ENCODE measurements around the gene STK4.
"Not testable (repeated sequence)": the region's sequence is repeated elsewhere in the genome, so short reads cannot be mapped to it uniquely, and the experiment has no call there.

STK4 gene

DNA sequence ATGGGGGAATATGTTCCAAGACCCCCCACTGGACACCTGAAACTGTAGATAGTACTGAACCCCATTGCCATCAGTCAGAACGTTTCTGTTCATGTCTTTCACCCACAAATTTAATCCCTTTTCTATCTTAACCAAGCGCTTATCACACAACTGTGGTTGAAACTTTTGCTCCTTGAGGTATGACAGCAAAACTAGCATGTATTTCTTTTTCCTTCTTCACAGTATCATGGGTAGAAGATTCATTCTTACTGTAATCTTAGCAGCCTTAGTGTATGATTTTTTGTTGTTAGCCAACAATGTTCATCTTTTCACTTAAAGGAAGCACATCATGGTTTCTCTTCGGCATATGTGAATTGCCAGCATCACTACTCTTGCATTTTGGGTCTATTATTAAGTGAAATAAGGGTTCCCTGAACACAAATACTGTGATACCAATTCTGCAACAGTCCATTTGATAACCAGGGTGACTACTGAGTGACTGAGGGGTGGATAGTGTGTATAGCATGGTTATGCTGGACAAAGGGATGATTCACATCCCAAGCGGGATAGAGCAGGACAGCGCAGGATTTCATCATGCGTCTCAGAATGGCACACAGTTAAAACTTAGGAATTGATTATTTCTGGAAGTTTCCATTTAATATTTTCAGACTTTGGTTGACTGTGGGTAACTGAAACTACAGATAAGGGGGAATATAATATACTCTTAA is 92.9 kb downstream of the STK4 start:
- no peak for DNase-seq

DNA sequence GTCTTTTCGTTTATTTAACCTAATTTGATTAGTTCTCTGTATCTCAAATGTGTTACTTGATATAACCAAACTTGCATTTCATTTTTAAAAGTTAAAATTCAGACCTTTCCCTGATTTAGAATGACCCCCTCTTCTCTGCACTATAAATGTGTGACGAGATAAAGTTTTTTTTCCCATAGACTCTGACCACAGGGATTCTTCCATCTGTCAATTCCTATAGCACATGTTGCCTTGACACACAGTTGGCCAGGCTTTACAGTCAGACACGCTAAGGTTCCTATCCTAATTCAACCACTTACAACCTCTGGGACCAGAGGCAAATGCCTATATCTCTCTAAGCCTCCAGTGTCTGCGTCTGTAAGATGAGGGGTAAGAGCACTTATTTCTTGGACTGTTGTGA is 94.0 kb downstream of the STK4 start:
- DNase-seq: no peak

DNA sequence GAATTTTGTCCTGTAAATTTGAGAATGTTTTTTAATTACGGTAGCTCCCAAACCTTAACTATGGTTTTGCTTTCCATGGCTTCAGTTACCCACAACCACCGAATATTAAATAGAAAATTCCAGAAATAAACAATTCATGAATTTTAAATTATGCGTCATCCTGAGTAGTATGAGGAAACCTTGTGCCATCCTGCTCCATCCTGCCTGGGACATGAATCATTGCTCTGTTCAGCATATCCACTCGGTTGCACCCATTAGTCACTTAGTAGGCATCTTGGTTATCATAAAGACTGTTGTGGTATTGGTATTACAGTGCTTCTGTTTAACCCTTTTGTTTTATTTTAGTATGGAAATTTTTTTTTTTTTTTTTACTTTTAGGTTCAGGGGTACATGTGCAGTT is 94.9 kb downstream of the STK4 start:
- DNase-seq: no peak

DNA sequence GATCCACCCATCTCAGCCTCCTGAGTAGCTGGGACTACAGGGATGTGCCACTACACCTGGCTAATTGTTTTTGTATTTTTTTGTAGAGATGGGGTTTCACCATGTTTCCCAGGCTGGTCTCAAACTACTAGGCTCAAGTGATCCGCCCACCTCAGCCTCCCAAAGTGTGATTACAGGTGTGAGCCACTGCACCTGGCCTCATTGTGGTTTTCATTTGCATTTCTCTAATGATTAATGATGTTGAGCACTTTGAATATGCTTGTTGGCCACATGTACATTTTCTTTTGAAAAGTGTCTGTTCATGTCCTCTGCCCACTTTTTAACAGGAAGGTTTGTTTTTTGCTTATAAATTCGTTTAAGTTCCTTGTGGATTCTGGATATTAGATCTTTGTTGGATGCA is 96.8 kb downstream of the STK4 start:
- DNase-seq: not testable (repeated sequence)

DNA sequence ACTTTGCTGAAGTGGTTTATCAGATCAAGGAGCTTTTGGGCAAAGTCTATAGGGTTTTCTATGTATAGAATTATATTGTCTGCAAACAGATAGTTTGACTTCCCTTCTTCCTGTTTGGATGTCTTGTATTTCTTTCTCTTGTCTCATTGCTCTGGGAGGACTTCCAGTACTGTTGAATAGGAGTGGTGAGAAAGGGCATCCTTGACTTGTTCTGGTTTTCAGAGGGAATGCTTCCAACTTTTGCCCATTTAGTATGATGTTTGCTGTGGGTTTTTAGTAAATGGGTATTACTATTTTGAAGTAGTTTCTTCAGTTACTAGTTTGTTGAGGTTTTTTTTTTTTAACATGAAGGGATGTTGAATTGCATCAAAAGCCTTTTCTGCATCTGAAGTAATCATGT is 98.5 kb downstream of the STK4 start:
- no peak for DNase-seq

DNA sequence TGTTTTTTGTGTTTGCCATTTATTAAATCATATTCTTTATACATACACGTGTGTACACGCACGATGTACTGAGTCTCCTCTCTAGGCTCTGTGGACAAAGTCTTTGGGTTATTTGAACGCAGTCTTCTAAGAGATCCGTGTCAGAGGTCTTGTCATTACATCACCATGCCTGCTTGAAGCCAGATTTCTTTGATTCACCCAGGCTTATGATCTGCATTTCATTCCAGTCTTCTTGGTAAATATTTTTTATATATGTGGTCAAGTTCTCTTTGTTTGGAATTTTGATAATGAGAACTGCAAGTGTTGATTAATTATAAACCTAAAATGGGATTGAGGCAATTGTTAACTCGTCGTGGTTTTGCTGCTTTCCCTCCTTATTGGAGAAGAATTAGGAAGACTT is 100.1 kb downstream of the STK4 start:
- no peak for DNase-seq

DNA sequence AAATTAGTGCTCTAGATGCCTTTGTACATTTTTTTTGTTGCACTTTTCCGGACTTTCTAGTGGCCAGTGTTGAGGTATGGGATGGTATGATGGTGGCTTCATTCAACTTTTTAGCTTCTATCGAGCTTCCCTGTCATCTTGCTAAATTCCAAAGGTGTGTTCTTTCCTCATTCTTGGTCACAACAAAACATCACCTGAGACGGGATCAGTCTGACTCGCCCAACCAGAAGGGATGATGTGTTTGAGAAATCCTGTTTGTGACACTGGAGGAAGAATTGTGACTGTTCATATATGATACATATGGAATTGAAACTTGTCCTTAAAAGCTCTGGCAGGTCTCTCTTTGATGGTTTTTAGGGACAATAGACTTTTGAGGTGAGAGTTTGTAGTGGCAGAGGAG is 100.8 kb downstream of the STK4 start:
- no peak for DNase-seq

DNA sequence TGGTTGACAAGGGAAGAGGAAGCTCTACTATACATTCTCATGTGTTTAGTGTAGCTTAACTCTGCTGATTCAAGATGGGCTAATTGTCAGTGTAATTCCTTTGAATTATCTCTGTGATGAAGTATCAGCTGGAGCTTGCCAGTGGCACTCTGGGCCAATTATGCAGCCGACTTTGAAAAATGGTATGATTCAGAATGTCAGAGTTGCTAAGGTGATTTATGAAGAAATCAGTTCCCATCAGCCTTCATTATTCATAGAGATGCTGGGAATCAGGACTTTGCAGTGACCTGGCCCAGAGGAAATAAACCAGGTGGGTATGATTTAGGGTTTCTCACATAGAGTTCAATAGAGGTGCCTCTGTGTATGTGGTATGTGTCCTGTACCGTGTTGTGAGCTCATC is 101.2 kb downstream of the STK4 start:
- DNase-seq: no peak

DNA sequence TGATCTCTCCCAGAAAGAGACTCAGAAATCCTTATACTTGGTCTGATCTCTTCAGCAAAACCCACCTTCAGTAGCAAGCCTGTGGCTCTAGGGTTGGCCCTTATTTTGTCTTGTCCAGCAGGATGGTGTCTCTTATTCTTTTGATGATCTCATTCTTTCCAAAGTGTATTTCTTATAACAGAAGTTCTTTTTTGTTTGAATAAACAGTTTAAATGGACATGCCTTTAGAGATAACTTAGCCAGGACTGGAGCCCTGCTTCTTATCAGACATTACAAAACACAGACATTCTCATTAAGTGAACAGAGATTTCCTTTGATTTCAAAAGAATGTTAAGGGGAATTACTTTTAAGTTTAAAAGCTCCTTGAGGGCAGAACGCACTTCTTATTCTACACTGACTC is 102.9 kb downstream of the STK4 start:
- DNase-seq: no peak

DNA sequence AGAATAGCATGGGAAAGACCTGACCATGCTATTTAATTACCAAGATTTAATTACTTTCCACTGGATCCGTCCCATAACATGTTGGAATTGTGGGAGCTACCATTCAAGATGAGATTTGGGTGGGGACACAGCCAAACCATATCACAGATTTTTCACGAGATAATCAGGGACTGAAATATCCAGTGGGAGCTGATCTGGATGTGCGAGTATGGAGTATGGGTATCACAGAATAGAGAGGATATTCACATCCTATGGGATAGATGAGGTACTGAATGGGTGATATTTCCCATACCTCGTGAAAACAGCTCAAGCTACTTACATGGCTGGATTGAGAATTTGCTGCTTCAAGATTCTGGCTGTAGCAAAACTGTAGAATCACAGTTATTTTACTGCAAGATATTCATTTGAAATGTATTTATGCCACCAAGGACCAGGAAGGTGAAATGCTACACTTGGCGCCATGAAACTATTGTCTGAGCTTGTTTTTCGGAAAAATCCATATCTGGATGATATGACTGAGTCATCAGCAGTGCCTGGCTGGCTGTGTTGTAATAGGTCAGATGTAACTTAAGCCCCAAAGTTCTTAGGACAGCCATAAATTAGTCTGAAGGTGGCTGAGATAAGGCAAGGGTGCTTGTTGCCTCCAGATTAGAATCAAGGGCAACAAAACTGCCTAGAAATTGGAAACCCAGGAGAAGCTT is 104.8 kb downstream of the STK4 start:
- DNase-seq: no peak

DNA sequence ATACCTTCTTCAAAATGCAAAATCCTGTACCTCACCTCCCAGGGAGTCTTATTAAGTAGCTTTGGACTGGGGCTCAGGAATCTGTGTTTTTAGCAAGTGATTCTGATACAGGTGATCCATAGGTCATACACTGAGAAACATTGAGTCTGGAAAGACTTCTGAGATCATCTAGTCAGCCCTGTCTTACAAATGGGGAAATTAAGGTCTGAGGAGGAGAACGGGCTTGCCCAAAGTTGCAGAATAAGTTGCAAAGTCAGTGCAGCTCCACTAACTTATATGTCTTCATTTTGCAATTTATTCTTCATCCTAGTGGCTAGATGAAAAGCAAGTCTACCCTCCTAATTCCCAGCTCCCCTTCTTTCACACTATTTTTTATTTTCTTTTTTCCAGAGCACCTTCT is 105.8 kb downstream of the STK4 start:
- no peak for DNase-seq

DNA sequence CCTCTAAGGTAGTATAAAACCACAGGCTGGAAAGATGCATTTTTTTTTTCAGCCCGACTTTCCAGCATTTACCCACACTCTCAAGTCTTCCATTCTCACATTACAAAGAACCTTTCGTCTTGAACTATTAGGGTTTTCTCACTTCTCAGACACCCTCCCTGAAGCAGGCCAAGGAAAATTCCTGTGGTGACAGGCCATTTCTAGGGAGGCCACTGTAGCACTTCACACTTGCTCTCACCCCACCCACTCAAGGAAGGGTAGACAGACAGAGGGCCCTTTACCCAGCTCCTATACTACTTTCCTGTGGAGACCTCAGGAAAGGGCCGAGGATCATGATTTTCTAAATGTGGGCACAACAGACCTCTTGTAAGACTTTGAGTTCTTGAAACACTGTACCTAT is 106.9 kb downstream of the STK4 start:
- DNase-seq: no peak

DNA sequence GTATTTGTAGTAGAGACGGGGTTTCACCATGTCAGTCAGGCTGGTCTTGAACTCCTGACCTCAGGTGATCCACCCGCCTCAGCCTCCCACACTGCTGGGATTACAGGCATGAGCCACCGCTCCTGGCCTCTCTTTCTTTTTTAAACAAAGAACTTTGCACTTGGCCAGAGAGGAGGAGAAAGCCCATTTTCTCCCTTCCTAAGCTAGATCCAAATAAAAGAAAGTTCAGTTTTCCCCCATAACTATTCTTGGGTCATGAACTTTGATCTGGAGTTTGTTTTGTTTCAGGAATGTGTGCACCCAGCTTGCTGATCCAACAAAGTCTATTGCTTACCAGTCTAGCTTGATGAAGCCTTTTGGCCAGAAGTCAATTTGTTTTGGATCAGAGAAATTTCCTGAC is 111.2 kb downstream of the STK4 start:
- DNase-seq: no peak

DNA sequence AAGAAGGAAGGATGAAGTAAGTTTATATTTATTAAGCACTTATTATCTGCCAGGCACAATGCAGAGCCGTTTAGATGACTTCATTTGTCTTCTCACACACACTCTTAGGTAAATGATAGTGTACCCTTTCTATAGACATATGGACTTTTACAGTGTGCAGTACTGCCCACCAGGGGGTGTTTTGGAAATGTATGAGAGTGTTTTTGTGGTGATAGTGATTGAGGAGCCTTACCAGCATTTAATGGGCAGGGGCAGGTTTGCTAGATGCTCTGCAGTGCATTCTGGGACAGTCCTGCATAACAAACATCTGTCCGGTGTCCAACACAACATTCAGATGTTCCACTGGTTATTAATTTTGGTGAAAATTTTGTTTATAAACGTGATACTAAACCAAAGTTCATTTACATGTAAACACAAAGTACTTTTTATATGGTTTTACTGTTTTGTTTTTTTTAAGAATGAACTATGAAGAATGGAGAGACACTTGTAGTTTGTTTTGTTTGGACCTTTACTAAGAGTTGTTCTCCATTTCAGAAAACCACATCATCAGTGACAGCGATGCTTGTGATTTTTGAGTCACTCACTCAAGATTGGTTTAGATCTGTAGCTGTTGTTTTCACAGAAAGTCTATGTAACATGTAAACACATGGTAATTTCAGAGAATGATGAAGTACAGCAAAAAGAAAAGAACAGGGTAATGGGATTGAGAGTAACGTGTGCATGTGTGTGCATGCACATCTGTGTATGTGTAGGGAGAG is 114.7 kb downstream of the STK4 start:
- no peak for DNase-seq

DNA sequence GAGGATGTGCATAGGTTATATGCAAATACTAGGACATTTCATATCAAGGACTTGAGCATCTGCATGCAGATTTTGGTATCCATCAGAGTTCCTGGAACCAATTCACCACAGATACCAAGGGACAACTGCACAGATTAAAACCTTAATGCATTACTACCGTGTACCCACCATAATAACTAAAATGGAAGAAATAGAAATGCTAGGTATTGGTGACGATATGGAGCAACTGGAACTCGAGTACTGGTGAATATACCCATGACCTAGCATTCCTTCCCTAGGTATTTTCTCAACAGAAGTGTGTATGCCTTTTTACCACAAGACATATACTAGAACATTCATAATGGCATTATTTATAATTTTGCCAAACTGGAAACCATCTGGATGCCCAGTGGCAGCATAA is 116.2 kb downstream of the STK4 start:
- no peak for DNase-seq

DNA sequence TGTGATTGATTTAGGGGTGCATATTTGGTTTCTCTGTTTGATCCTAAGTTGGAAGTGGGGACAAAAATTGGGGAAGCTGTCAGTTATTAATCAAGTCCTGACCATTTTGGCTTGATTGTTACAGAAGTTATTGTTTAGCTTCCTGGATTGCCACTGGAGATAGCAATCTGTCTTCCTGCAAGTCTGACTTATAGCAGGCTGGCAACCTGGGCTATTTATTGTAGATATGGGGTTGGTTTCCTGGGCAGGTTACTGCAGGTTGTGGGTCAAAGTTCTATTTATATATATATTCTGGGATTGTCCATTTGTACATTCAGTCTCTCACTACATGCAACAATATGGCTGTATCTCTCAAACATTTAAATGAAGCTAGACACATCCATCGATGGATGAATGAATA is 116.8 kb downstream of the STK4 start:
- DNase-seq: no peak

DNA sequence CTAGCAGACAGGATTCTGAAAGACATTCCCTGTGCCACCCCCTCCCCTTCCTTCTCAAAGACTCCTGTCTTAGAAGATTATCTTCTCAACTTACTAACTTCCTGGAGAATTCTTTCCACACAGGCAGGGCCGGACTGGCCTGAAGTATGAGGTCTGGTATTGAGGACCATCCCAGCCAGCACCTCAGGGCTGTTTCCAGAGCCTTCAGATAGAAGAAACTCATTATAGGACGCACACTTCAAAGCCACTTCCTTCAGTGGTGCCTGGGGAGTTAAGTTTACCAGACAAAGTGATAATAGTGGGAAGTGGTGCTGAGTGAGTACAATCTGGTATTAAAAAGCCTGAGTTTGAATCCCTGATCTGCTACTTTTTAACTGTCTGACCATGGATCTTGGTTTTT is 119.0 kb downstream of the STK4 start:
- DNase-seq: no peak

DNA sequence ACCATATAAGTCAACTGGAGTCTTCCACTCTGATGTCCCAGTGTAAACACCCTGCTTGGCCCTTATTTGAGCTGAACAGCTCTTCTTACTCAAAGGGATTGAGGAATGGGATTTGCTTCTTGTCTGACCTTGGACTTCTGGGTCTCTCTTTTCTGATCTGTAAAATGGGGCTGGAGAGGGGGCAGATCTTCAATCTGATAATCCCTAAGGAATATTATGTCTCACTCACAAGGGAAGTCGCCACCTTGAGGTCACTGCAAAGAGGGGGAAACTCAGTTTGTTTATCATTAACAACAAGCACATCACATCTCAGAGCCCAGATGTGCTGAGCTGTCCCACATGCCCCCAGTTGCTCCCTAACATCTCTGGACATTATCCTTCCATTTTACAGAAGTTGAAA is 119.6 kb downstream of the STK4 start:
- DNase-seq: no peak

DNA sequence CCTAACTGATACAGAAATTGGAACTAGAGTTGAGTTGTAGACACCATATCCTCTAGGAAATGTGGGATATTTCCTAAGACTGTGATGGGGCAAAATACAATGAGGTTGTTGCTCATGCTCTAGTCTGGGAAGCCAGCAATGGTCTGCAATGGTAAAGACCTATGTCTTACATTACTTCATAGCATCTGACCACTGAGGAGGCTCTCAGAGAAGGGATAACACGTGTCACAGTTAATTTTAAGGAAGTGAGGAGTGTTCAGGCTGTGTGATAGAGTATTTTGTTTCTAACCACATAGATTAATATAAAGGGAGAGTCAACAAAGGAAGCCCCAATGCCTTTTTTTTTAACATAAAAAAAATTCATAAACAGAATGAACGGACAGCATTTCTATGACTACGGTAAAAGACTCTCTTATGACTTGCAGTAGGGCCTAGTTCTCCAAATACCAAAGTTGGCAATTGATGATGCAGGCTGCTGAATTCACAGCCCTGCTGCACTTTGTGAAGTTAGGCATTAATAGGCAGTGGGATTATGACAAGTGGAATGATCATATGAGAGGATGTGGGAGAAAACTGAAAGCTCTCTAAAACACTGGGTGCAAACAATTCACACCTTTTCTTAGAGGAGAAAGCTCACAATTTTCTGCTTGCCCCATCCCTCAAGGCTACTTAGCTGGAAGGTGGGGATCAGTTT is 120.9 kb downstream of the STK4 start:
- DNase-seq: no peak

DNA sequence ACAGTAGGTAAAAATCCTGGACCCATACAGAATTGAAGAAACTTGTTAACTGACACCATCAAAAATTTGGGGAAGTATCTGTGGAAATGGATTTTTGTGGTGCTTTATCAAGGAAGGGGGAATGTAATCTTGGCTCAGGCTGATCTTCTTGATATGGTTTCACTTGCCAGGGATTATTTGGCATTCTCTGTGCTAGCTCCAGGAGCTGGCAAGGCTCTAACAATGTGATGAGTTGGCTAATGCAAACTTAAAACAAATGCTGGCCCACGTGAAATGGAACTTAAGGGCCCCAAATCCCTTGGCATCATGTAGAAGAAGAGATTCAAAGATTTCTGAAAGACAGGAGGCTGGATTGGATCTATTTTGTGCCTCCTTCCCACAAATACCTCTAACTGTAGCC is 121.5 kb downstream of the STK4 start:
- DNase-seq: no peak

DNA sequence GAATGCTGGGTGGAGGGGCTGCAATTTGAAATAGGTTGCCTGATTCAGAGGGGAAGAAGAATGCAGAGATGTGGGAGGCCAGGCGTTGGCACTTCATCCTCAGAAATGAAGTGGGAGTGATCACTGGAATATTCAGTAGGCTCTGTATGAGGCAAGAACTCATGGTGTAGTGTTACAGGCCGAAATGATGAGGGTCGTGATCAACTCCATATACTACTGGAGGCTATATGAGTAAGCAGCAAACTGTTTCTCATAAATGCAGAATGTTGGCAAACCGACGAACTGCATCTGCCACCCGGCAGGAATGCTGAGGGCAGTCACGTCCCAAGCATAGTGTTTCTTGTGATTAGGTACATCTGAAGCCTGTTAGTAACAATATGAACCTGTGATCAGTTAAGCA is 121.9 kb downstream of the STK4 start:
- no peak for DNase-seq

DNA sequence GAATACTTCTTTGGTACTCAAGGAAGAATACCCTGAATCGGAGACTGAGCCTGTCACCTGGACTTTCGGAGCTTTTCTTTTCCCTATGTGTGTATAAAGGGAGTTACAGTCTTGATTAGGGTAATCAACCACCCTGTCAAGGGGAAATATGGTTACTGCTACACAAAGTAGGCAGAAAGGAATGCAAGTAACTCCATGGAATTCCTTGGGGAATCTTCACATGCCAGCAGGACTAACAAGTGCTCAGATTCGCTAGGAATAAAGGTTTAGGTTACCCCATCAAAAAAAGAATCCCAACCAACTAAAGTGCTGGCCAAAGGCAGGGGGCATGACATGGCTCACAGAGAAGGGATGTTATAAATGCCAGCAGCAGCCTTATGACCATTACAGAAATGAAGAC is 124.2 kb downstream of the STK4 start:
- DNase-seq: no peak

DNA sequence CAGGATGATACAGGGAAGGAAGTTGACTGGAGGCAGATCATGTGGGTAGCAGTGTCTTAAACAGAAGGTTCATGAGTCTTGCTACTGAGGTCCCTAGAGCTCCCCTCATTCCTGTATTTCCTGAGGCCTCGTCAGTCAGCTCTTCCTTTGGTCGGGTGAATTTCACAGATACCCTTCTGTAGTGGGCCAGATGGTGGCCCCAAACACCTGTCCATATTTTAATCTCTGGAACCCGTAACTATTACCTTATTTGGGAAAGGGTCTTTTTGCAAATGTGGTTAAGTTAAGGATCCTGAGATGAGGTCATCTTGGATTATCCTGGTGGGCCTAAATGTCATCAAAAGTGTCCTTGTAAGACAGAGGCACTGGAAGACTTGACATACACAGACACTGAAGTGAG is 125.1 kb downstream of the STK4 start:
- DNase-seq: no peak

DNA sequence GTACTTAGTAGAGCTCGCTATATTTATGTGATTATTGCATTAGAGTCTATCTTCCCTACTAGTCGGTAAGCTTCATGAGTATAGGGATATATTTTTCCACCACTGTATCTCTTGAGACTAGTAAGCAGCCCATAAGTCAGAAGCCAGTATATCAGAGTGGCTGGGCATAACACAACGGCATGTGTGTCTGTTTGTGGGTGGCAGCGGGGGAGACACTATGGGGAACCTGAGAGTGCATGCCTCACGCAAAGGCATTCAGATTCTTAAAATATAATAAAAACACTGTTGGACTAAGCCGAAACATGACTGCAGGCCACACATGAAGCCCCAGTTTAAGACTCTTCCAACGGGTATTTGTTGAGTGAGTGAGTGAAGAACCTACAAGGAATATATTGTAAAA is 126.6 kb downstream of the STK4 start:
- DNase-seq: no peak

Data from NCI-H1417 treated with DMSO at 0.1 percent for 48 hours (cell line).